Natural killer cell (primary cell): ENCODE results near the gene MAP4K4. TPM values are rescaled to one million over a fixed set of nuclear protein-coding genes. Genes with fewer than 3 reads are reported as not detected.
A peak's percentile ranks its signal among the peaks of the same experiment; 100 is the strongest.

Source experiments
- ATAC-seq, 3 donors: fragments of 150-1000 bp in 2 of 3; fragments of 200-7000 bp in 1 of 3; cut with Tn5 transposase; 1 replicate in 1 of 3; 2 replicates in 2 of 3; pipeline ENCODE4 v1.10.0; 2021; ENCODE audit warnings: mild to moderate bottlenecking in 2 of 3, moderate library complexity in 2 of 3
- DNase-seq, 2 donors: peaks; one replicate each; pipeline versions ENCODE4 v3.0.0 to v3.0.0-alpha.2; 2013 to 2021; ENCODE audit warnings: mixed read lengths in 1 of 2
- H3K27ac ChIP-seq: one replicate; pipeline ENCODE4 v1.5.1; 2013; ENCODE audit warnings: mild to moderate bottlenecking, low read length
- H3K27me3 ChIP-seq: one replicate; pipeline ENCODE4 v1.6.1; 2013; ENCODE audit warnings: low read length; ENCODE audit not compliant: control insufficient read depth, insufficient read depth
- H3K36me3 ChIP-seq: one replicate; pipeline ENCODE4 v1.6.1; 2013; ENCODE audit warnings: low read length; ENCODE audit not compliant: control insufficient read depth, insufficient read depth
- H3K4me1 ChIP-seq: one replicate; pipeline ENCODE4 v1.6.1; 2013; ENCODE audit warnings: low read length; ENCODE audit not compliant: control insufficient read depth, insufficient read depth
- H3K4me3 ChIP-seq: one replicate; pipeline ENCODE4 v1.5.1; 2013; ENCODE audit warnings: low read length
- H3K9me3 ChIP-seq: one replicate; pipeline ENCODE4 v1.6.1; 2013; ENCODE audit warnings: low read length; ENCODE audit not compliant: control insufficient read depth, insufficient read depth
- H3K27ac Mint-ChIP-seq, 2 donors: one replicate each; pipeline ENCODE4 v1.8.0; 2022; ENCODE audit warnings: mild to moderate bottlenecking in 2 of 2, mixed read lengths in 2 of 2, moderate library complexity in 1 of 2
- H3K27me3 Mint-ChIP-seq, 2 donors: one replicate each; pipeline ENCODE4 v1.8.0; 2022; ENCODE audit warnings: low read depth in 2 of 2, mixed read lengths in 2 of 2
- H3K36me3 Mint-ChIP-seq: one replicate; pipeline ENCODE4 v1.8.0; 2022; ENCODE audit warnings: mixed read lengths
- H3K4me1 Mint-ChIP-seq, 2 donors: one replicate each; pipeline ENCODE4 v1.8.0; 2022; ENCODE audit warnings: mixed read lengths in 2 of 2
- H3K4me3 Mint-ChIP-seq: one replicate; pipeline ENCODE4 v1.8.0; 2022; ENCODE audit warnings: mild to moderate bottlenecking, moderate library complexity, mixed read lengths
- H3K9me3 Mint-ChIP-seq, 2 donors: one replicate each; pipeline ENCODE4 v1.8.0; 2022; ENCODE audit warnings: mixed read lengths in 2 of 2
- CTCF ChIP-seq: fragments of 200-600 bp; IDR thresholded peaks from one replicate; pipeline ENCODE4 v1.8.0; 2022; ENCODE audit warnings: antibody characterized with exemption
- WGBS: methylation state at CpG from one replicate; pipeline ENCODE4 v1.1.7; 2013; ENCODE audit warnings: missing lambda C conversion rate; ENCODE audit not compliant: insufficient coverage; 5-methylcytosine and 5-hydroxymethylcytosine counted together
- intact Hi-C: fragments of 100-400 bp; cut with micrococcal nuclease; formaldehyde crosslinking; loops from one replicate; pipeline ENCODE4 v1.14.2; 2022
- total RNA-seq, 4 donors: library from RNA; stranded (reverse); fragments of 120-200 nt in 1 of 4; gene quantifications; one replicate each; pipeline versions ENCODE4 v1.2.3 to v1.2.4, GENCODE V29; 2013 to 2022

The MAP4K4 gene
- total RNA-seq, 3 donors from 2014 or later (not counting 1 experiment from before 2014, with no cell fraction given) = 60.2 to 80.3 (median 66.5) TPM

- Histone ChIP-seq H3K36me3 (peaks cover 63% of the 10 kb centered on the region), H3K27me3 (no peaks in the 10 kb centered on the region), H3K27ac (no peak overlapping the region), H3K4me1 (no peaks in the 10 kb centered on the region), H3K4me3 (no peak overlapping the region), H3K9me3 (no peaks in the 10 kb centered on the region)
- Mint-ChIP-seq H3K9me3 (no peaks in the 10 kb centered on the region), H3K27me3 (no peaks in the 10 kb centered on the region), H3K4me1 (no peaks in the 10 kb centered on the region), H3K36me3 (no peaks in the 10 kb centered on the region), H3K4me3 (no peak overlapping the region), H3K27ac (no peak overlapping the region)
- TF ChIP-seq CTCF = no peak
- ATAC-seq = no peak
- DNase-seq = no peak
- intact Hi-C loops = no loop called here
Observed at GRCh38 chr2:101879466-101879865, 182.0 kb downstream of the MAP4K4 start.

GRCh38 chr2:101881131-101881530, 183.6 kb downstream of the MAP4K4 start:
- H3K36me3 Mint-ChIP-seq = peaks cover 4% of the 10 kb centered on the region
- DNase-seq = no peak
- Histone ChIP-seq H3K27ac (no peak overlapping the region), H3K9me3 (no peaks in the 10 kb centered on the region), H3K36me3 (peaks cover 63% of the 10 kb centered on the region), H3K27me3 (no peaks in the 10 kb centered on the region), H3K4me3 (no peak overlapping the region), H3K4me1 (no peaks in the 10 kb centered on the region)
- no peak overlapping the region for H3K4me3 Mint-ChIP-seq
- ATAC-seq = no peak
- TF ChIP-seq CTCF = no peak
- H3K27me3 Mint-ChIP-seq = no peaks in the 10 kb centered on the region
- H3K27ac Mint-ChIP-seq = no peak overlapping the region
- intact Hi-C loops = loop anchor here (1.0 kb wide), 1 partner anchor 41 kb away; no protein-coding TSS in a partner anchor
- no peaks in the 10 kb centered on the region for H3K9me3 Mint-ChIP-seq
- H3K4me1 Mint-ChIP-seq = no peaks in the 10 kb centered on the region

- H3K4me1 Mint-ChIP-seq = no peaks in the 10 kb centered on the region
- H3K4me3 ChIP-seq = no peak overlapping the region
- H3K36me3 Mint-ChIP-seq = peaks cover 14% of the 10 kb centered on the region
- ATAC-seq (no peak), DNase-seq (no peak)
- H3K27ac Mint-ChIP-seq = no peak overlapping the region
- no peak for TF ChIP-seq CTCF
- WGBS = 92% methylated on average over 4 of the region's 4 CpGs
- H3K4me1 ChIP-seq = no peaks in the 10 kb centered on the region
- peaks cover 62% of the 10 kb centered on the region for H3K36me3 ChIP-seq
- H3K27ac ChIP-seq = no peak overlapping the region
- H3K27me3 Mint-ChIP-seq = no peaks in the 10 kb centered on the region
- intact Hi-C loops = no loop called here
- H3K9me3 Mint-ChIP-seq = no peaks in the 10 kb centered on the region
- H3K9me3 ChIP-seq = no peaks in the 10 kb centered on the region
- no peaks in the 10 kb centered on the region for H3K27me3 ChIP-seq
- H3K4me3 Mint-ChIP-seq = no peak overlapping the region
Observed at GRCh38 chr2:101882769-101883307, 185.3 kb downstream of the MAP4K4 start.

- no peak overlapping the region for H3K4me3 Mint-ChIP-seq
- H3K36me3 ChIP-seq = peaks cover 66% of the 10 kb centered on the region
- H3K27me3 ChIP-seq = no peaks in the 10 kb centered on the region
- TF ChIP-seq CTCF = peak; percentile 66
- no peak overlapping the region for H3K27ac ChIP-seq
- H3K4me1 ChIP-seq = no peaks in the 10 kb centered on the region
- H3K9me3 ChIP-seq = no peaks in the 10 kb centered on the region
- H3K36me3 Mint-ChIP-seq = peaks cover 16% of the 10 kb centered on the region
- 50% methylated on average over 2 of the region's 3 CpGs for WGBS
- H3K9me3 Mint-ChIP-seq = no peaks in the 10 kb centered on the region
- peak in 1 of 2 donors; percentile 65 for DNase-seq
- no peaks in the 10 kb centered on the region for H3K27me3 Mint-ChIP-seq
- ATAC-seq = peak; percentile 81 to 85 (median 81)
- intact Hi-C loops = loop anchor here (1.0 kb wide), 2 partner anchors 356 to 565 kb away; no protein-coding TSS in a partner anchor
- no peaks in the 10 kb centered on the region for H3K4me1 Mint-ChIP-seq
- no peak overlapping the region for H3K4me3 ChIP-seq
- H3K27ac Mint-ChIP-seq = no peak overlapping the region
Observed at GRCh38 chr2:101883860-101884259, 186.4 kb downstream of the MAP4K4 start.
